Subcutaneous abdominal adipose tissue (tissue), 5 donors: ENCODE data around the gene TAC4.

Experiments used
- H3K27ac ChIP-seq: one replicate; pipeline ENCODE4 v1.7.0; 2013; ENCODE audit warnings: low read depth, mild to moderate bottlenecking, inconsistent platforms, low read length, moderate library complexity
- H3K27me3 ChIP-seq, 5 donors: one replicate each; pipeline ENCODE4 v1.7.0; 2013; ENCODE audit warnings: low read length in 5 of 5, inconsistent platforms in 1 of 5; ENCODE audit not compliant: control insufficient read depth in 5 of 5, insufficient read depth in 4 of 5
- H3K36me3 ChIP-seq, 5 donors: one replicate each; pipeline ENCODE4 v1.7.0; 2013; ENCODE audit warnings: low read length in 5 of 5; ENCODE audit not compliant: control insufficient read depth in 5 of 5, insufficient read depth in 5 of 5
- H3K4me1 ChIP-seq, 5 donors: one replicate each; pipeline ENCODE4 v1.7.0; 2013; ENCODE audit warnings: low read length in 5 of 5, mild to moderate bottlenecking in 3 of 5, moderate library complexity in 1 of 5; ENCODE audit not compliant: control insufficient read depth in 5 of 5, insufficient read depth in 5 of 5
- H3K4me3 ChIP-seq, 5 donors: one replicate each; pipeline ENCODE4 v1.7.0; 2013; ENCODE audit warnings: low read length in 5 of 5, low read depth in 1 of 5
- H3K9ac ChIP-seq, 5 donors: one replicate each; pipeline ENCODE4 v1.7.0; 2013; ENCODE audit warnings: low read length in 5 of 5, mild to moderate bottlenecking in 4 of 5, moderate library complexity in 3 of 5
- H3K9me3 ChIP-seq, 5 donors: one replicate each; pipeline ENCODE4 v1.7.0; 2013; ENCODE audit warnings: low read length in 5 of 5; ENCODE audit not compliant: control insufficient read depth in 5 of 5
- donor health status: healthy.
- donor health status: healthy.
- donor health status: healthy.
- donor health status: healthy.
- donor health status: healthy.

TAC4 gene

GRCh38 chr17:49859991-49860953 lies 12.4 kb upstream of the TAC4 start:
- peaks cover 0 to 3% (median 0%) of the 10 kb centered on the region in 5 donors for H3K4me1 ChIP-seq
- H3K9me3 ChIP-seq = no peaks in the 10 kb centered on the region
- no peak overlapping the region for H3K27ac ChIP-seq
- peaks cover 2 to 12% (median 10%) of the 10 kb centered on the region in 5 donors for H3K27me3 ChIP-seq
- no peaks in the 10 kb centered on the region for H3K36me3 ChIP-seq
- no peak overlapping the region for H3K9ac ChIP-seq
- no peak overlapping the region for H3K4me3 ChIP-seq

GRCh38 chr17:49858796-49859195 lies 10.9 kb upstream of the TAC4 start:
- Histone ChIP-seq H3K27ac (no peak overlapping the region), H3K9ac (no peak overlapping the region), H3K36me3 (no peaks in the 10 kb centered on the region), H3K4me3 (no peak overlapping the region), H3K4me1 (peaks cover 0 to 3% (median 0%) of the 10 kb centered on the region in 5 donors), H3K27me3 (peaks cover 2 to 16% (median 6%) of the 10 kb centered on the region in 5 donors), H3K9me3 (no peaks in the 10 kb centered on the region)

DNA sequence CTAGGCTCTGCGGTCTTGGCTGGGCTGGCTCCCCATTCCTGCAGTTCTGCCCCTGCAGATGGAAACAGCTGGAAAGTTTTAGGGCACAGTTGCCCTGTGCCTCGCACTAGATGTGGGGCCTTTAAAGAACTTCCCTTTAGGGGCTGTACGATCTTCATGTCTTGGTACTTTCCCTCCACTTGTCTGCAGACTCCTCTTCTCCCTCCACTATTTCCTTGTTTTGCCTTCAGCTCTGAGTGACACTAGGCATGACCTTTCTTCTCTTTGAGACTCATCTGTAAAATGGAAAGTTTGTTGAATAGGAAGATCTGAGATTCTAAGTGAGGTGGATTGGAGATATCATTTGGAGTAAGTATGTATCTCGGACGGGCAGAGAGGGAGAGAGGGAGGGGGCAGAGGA lies 6.3 kb upstream of the TAC4 start:
- H3K4me3 ChIP-seq = no peak overlapping the region
- H3K9me3 ChIP-seq = no peaks in the 10 kb centered on the region
- no peak overlapping the region for H3K9ac ChIP-seq
- H3K36me3 ChIP-seq = no peaks in the 10 kb centered on the region
- H3K4me1 ChIP-seq = peaks cover 0 to 16% (median 14%) of the 10 kb centered on the region in 5 donors
- no peak overlapping the region for H3K27ac ChIP-seq
- peaks cover 2 to 14% (median 8%) of the 10 kb centered on the region in 5 donors for H3K27me3 ChIP-seq

DNA sequence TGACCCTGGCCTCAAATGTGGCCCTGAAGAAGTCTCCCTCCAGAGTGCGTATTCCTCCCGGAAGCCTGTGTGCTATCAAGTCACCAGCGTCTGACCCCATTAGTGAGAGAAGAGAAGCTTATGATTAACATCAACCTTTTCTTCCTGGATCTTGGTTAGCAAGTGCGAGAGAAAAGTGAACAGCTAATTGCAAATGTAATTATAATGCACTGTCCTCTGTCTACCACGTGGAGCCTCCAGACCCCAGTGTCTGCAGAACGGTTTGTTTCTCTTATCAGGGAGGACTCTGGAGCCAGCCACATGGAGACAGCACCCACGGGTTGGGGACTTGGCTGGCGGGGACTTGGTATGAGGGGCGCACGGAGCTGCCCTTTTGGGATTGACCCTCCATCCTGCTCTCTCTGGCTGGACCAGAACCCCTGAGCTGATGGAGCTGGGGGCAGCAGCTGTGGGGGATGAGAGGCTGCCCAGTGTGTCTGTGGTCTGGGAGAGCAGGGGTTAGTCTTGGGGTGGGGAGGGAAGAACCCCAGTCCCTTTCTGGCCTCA lies 5.7 kb upstream of the TAC4 start:
- Histone ChIP-seq H3K9me3 (no peaks in the 10 kb centered on the region), H3K27ac (no peak overlapping the region), H3K36me3 (no peaks in the 10 kb centered on the region), H3K9ac (no peak overlapping the region), H3K4me3 (no peak overlapping the region), H3K27me3 (peaks cover 2 to 14% (median 8%) of the 10 kb centered on the region in 5 donors), H3K4me1 (peaks cover 0 to 16% (median 14%) of the 10 kb centered on the region in 5 donors)

DNA sequence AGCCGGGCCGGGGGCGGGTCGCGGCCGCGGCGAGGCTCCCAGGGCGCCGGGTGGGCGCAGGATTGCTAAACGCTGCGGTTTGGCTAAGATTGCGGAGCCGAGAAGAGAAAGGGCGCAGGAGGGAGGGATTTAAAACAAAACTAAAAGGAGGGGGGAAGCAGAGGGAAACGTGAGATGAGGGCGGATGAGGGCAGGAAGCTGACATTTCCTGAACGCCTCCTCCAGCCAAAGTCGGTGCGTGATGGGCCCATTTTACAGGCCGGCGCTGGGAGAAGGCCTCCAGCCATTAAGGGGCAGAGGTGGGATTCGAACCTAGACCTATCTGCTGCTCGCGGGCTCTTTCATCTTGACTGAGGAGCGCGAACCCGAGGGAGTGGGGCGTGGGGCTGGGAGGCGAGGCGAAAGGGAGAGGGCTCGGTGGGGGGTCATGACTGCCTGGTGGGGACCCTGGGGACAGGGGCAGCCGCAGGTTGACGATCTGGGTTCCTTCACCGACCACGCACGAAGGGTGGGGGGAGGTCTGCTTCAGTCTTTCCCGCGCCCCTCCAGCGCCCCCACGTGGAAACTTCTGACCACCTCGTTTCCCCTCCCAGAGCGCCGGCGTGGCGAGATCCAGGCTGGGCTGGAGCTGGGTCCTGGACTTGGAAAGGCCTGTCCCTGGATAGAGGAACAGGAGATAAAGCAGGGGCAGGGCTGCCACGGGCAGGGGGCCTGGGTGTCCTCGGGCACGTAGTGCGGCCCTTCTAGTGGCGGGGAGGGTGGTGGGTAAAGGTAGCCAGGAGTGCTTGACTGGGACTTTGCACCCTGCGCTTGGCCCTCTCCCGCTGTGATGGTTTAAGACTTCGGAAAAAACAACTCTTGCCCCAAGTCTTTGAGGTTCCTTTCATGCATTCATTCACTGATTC lies 3.8 kb upstream of the TAC4 start:
- Histone ChIP-seq H3K4me1 (peaks cover 0 to 16% (median 14%) of the 10 kb centered on the region in 5 donors), H3K36me3 (peaks cover 0 to 6% (median 2%) of the 10 kb centered on the region in 5 donors), H3K27me3 (peaks cover 2 to 11% (median 8%) of the 10 kb centered on the region in 5 donors), H3K27ac (no peak overlapping the region), H3K4me3 (peak overlapping the region; percentile 66 to 84 (median 71)), H3K9me3 (no peaks in the 10 kb centered on the region), H3K9ac (peak overlapping the region in 3 of 5 donors; percentile 57 to 71 (median 71))

DNA sequence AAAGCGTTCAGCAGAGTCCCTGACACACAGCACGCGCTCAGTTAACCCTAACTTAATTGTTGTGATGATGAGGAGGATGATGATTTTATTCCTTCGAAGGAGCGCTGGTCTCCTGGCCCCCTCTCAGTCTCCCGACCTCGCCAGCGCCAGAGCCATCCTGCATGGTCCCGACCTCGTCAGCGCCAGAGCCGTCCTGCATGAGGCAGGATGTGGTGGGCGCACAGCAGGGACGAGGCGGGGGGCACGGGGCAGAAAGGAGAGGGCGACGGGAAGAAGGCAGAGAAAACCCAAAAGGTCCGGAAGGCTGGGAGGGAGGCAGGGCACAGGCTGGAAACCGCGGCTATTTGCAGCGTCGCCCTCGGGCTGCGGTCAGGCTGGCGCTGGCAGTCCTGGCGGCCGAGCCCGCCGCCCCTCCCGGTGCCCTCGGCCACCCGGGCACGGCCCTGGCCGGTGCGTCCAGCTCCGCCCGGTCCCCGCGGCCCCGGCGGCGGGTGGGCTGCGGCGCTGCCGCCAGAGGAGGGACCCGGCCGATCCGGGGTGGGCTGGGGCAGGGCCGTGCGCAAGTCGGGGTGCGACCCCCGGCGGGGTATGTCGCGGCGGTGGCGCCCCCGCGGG lies 3.0 kb upstream of the TAC4 start:
- H3K9me3 ChIP-seq = no peaks in the 10 kb centered on the region
- peak overlapping the region in 4 of 5 donors; percentile 66 to 77 (median 68) for H3K4me3 ChIP-seq
- H3K9ac ChIP-seq = peak overlapping the region in 2 of 5 donors; percentile 39 to 71
- peaks cover 0 to 10% (median 2%) of the 10 kb centered on the region in 5 donors for H3K36me3 ChIP-seq
- H3K27ac ChIP-seq = no peak overlapping the region
- H3K27me3 ChIP-seq = peaks cover 2 to 11% (median 8%) of the 10 kb centered on the region in 5 donors
- H3K4me1 ChIP-seq = peaks cover 0 to 18% (median 15%) of the 10 kb centered on the region in 5 donors

- Histone ChIP-seq H3K27ac (no peak overlapping the region), H3K9ac (no peak overlapping the region), H3K36me3 (peaks cover 0 to 10% (median 2%) of the 10 kb centered on the region in 5 donors), H3K4me1 (peaks cover 2 to 24% (median 21%) of the 10 kb centered on the region in 5 donors), H3K9me3 (no peaks in the 10 kb centered on the region), H3K27me3 (peaks cover 0 to 11% (median 8%) of the 10 kb centered on the region in 5 donors), H3K4me3 (peak overlapping the region in 1 of 5 donors; percentile 71)
Measured at GRCh38 chr17:49850218-49850610, 2.3 kb upstream of the TAC4 start.

DNA sequence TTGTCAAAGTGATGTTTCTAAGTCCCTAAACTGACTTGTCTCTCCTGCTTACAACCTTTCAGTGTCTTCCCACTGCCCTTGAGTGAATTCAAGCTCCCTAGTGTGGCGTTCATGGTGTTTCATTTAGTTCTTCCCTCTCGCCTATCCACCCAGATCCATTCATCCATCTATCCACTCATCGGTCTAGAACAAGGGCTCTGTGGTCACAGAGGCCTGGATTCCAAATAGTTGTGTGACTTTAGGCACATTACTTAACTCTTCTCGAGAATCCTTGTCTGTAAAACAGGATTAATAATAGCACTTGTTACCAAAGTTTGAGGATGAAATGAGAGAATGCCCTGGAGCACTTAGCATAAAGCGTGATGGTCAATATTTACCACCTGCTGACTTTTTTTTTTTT lies 870 bp upstream of the TAC4 start:
- Histone ChIP-seq H3K27ac (no peak overlapping the region), H3K9me3 (no peaks in the 10 kb centered on the region), H3K36me3 (peaks cover 0 to 10% (median 2%) of the 10 kb centered on the region in 5 donors), H3K9ac (no peak overlapping the region), H3K27me3 (peaks cover 0 to 11% (median 4%) of the 10 kb centered on the region in 5 donors), H3K4me1 (peaks cover 3 to 30% (median 24%) of the 10 kb centered on the region in 5 donors), H3K4me3 (no peak overlapping the region)
